Nephron (organoid): ENCODE data around the gene CYP8B1.

Source experiments
- H3K27ac Mint-ChIP-seq, 3 experiments: 2 replicates each; pipeline ENCODE4 v1.8.0; 2020; ENCODE audit warnings: mixed read lengths in 3 of 3, mild to moderate bottlenecking in 2 of 3, moderate library complexity in 1 of 3
- H3K27me3 Mint-ChIP-seq: 2 replicates; pipeline ENCODE4 v1.8.0; 2021; ENCODE audit warnings: low read depth, mild to moderate bottlenecking, moderate library complexity, mixed read lengths
- H3K36me3 Mint-ChIP-seq: 2 replicates; pipeline ENCODE4 v1.8.0; 2020; ENCODE audit warnings: low read depth, mixed read lengths
- H3K4me1 Mint-ChIP-seq: 2 replicates; pipeline ENCODE4 v1.8.0; 2020; ENCODE audit warnings: mixed read lengths
- H3K4me3 Mint-ChIP-seq, 3 experiments: 2 replicates each; pipeline ENCODE4 v1.8.0; 2020; ENCODE audit warnings: mild to moderate bottlenecking in 3 of 3, mixed read lengths in 3 of 3, moderate library complexity in 2 of 3
- H3K9me3 Mint-ChIP-seq: 2 replicates; pipeline ENCODE4 v1.8.0; 2020; ENCODE audit warnings: mixed read lengths
- TF ChIP-seq, protein P1 (sequence below), 3 experiments: fragments of 200-600 bp; sonication (generic); IDR thresholded peaks; one replicate each; pipeline ENCODE4 v1.5.0; 2021; ENCODE audit warnings: antibody characterized with exemption in 3 of 3; ENCODE audit not compliant: unreplicated experiment in 3 of 3

Gene CYP8B1

DNA sequence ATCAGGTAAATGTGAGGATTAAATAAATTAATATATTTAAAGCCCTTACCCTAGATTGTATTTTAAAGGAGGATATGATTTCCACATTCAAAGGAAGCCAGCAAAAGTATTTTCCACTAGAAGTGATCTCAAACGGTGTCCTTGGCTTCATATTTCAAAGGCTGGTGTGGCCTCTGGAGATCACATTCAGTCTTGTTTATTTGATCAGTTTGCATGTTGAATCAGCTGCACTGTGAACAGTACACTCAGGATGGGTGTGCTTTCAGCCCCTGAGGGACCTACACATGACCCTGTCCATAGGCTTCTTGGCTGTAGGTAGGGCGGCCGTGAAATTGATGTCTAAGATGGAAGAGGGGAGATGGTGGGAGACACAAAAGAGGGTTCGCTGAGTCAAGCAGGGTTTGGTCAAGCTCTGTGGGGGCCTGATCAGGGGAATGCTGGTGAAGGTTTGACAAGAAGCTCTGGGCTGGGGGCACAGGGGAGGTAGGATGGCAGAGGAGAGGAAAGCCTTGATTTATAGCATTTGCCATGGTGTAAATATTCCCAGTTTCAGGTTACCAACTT, 21.9 kb downstream of the CYP8B1 start:
- peaks cover 7% of the 10 kb centered on the region for H3K9me3 Mint-ChIP-seq
- no peak overlapping the region for H3K4me3 Mint-ChIP-seq
- no peaks in the 10 kb centered on the region for H3K36me3 Mint-ChIP-seq

DNA sequence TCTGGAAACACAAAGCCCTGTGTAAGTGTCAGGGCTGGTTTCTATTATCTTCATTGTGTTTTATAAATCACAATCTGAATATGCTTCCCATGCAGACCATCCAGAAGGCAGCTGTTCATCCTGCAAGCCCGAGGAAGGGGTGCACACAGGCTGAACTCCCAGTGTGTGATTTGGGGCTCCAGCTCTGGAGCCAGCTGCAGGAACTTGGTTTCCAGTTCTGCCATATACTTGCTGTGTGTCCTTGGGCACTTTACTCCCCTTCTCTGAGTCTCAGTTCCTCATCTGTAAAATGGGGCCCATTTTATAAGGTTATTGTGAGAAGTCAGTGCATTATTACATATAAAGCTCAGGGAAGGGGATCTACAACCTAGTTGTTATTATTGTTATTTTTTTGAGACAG, 22.6 kb downstream of the CYP8B1 start:
- Mint-ChIP-seq H3K36me3 (no peaks in the 10 kb centered on the region), H3K27me3 (no peaks in the 10 kb centered on the region), H3K4me3 (no peak overlapping the region), H3K9me3 (peaks cover 4% of the 10 kb centered on the region), H3K27ac (no peak overlapping the region), H3K4me1 (peaks cover 29% of the 10 kb centered on the region)
- TF ChIP-seq, protein P1, sequence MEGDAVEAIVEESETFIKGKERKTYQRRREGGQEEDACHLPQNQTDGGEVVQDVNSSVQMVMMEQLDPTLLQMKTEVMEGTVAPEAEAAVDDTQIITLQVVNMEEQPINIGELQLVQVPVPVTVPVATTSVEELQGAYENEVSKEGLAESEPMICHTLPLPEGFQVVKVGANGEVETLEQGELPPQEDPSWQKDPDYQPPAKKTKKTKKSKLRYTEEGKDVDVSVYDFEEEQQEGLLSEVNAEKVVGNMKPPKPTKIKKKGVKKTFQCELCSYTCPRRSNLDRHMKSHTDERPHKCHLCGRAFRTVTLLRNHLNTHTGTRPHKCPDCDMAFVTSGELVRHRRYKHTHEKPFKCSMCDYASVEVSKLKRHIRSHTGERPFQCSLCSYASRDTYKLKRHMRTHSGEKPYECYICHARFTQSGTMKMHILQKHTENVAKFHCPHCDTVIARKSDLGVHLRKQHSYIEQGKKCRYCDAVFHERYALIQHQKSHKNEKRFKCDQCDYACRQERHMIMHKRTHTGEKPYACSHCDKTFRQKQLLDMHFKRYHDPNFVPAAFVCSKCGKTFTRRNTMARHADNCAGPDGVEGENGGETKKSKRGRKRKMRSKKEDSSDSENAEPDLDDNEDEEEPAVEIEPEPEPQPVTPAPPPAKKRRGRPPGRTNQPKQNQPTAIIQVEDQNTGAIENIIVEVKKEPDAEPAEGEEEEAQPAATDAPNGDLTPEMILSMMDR (IDR thresholded peaks at IDR 0.05; ENCODE audit: unreplicated experiment in 3 of 3), result no peak

More for the DNA sequence above, 21.9 kb downstream of the CYP8B1 start:
- H3K27me3 Mint-ChIP-seq, result peaks cover 6% of the 10 kb centered on the region
- peaks cover 29% of the 10 kb centered on the region for H3K4me1 Mint-ChIP-seq
- no peak overlapping the region for H3K27ac Mint-ChIP-seq
- TF ChIP-seq, protein P1 (IDR thresholded peaks at IDR 0.05; ENCODE audit: unreplicated experiment in 3 of 3), result no peak

DNA sequence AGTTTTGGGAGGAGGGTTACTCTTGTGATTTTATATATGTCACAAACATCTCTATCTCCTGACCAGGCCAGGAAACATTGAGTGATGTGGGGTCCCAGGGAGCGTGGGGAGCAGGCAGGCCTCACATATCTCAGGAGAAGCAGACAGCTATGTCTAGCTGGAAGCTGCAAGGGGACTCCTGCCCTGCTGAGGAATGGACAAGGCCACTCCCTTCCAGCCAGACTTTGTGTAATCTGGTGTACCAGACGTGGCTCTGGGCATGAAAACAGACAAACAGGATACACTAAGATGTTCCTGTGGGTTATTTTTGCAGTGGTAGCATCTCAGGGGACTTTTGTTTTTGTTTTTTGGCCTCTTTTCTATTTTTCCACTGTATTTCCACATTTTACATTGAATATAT, 23.2 kb downstream of the CYP8B1 start:
- TF ChIP-seq, protein P1 (IDR thresholded peaks at IDR 0.05; ENCODE audit: unreplicated experiment in 3 of 3), result no peak
- Mint-ChIP-seq H3K4me1 (peaks cover 29% of the 10 kb centered on the region), H3K36me3 (no peaks in the 10 kb centered on the region), H3K27me3 (no peaks in the 10 kb centered on the region), H3K9me3 (peaks cover 4% of the 10 kb centered on the region), H3K27ac (peak overlapping the region in 2 of 3 experiments; percentile 11 to 22), H3K4me3 (no peak overlapping the region)

- peaks cover 40% of the 10 kb centered on the region for H3K4me1 Mint-ChIP-seq
- no peaks in the 10 kb centered on the region for H3K27me3 Mint-ChIP-seq
- TF ChIP-seq, protein P1 (IDR thresholded peaks at IDR 0.05; ENCODE audit: unreplicated experiment in 3 of 3), result no peak
- no peak overlapping the region for H3K27ac Mint-ChIP-seq
- H3K9me3 Mint-ChIP-seq, result no peaks in the 10 kb centered on the region
- no peak overlapping the region for H3K4me3 Mint-ChIP-seq
- no peaks in the 10 kb centered on the region for H3K36me3 Mint-ChIP-seq
These were observed 24.3 kb downstream of the CYP8B1 start for GRCh38 chr3:42851228-42851834.

DNA sequence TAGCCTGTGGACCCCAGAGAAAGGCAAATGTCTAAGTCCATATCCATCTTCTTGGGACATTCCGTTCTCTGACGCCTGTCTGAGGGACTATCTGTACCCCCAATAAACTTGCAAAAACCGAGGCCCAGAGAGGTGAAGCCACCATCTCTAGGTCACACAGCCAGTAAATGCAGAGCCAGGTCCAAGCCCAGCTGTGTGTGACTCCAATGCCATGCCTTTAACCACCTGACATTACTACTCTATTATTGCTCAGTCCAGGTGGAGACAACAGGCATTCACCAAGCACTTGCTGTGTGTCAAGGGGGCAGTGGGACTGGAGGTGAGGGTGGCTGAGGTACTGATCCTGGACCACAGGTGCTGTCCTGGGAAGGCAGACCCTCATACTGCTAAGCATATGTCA, 25.4 kb downstream of the CYP8B1 start:
- peaks cover 41% of the 10 kb centered on the region for H3K4me1 Mint-ChIP-seq
- TF ChIP-seq, protein P1 (IDR thresholded peaks at IDR 0.05; ENCODE audit: unreplicated experiment in 3 of 3), result no peak
- no peaks in the 10 kb centered on the region for H3K9me3 Mint-ChIP-seq
- no peak overlapping the region for H3K27ac Mint-ChIP-seq
- H3K27me3 Mint-ChIP-seq, result no peaks in the 10 kb centered on the region
- no peaks in the 10 kb centered on the region for H3K36me3 Mint-ChIP-seq
- H3K4me3 Mint-ChIP-seq, result no peak overlapping the region

- Mint-ChIP-seq H3K27ac (no peak overlapping the region), H3K4me3 (no peak overlapping the region), H3K27me3 (no peaks in the 10 kb centered on the region), H3K36me3 (no peaks in the 10 kb centered on the region), H3K9me3 (no peaks in the 10 kb centered on the region), H3K4me1 (peaks cover 40% of the 10 kb centered on the region)
- TF ChIP-seq, protein P1 (IDR thresholded peaks at IDR 0.05; ENCODE audit: unreplicated experiment in 3 of 3), result no peak
These were observed 26.7 kb downstream of the CYP8B1 start for GRCh38 chr3:42849017-42849416.
